NCI-H524 treated with DMSO at 0.1 percent for 48 hours (cell line): Measurements from ENCODE around the gene PCDHGA7.
"Not testable (repeated sequence)": the region's sequence is repeated elsewhere in the genome, so short reads cannot be mapped to it uniquely, and the experiment has no call there.

ENCODE experiments used
- DNase-seq: peaks from one replicate; lab custom pipeline; 2025; lab: John Stamatoyannopoulos, UW

PCDHGA7 gene

GRCh38 chr5:141430332-141431113, 48.0 kb downstream of the PCDHGA7 start, which contains the start of gene PCDHGA12:
Gene PCDHGA12 (plus strand): TSS chr5:141430507. CDS start chr5:141430760, 253 bp downstream.
- no peak for DNase-seq

- DNase-seq, result no peak
Observed at GRCh38 chr5:141431286-141431685, 48.7 kb downstream of the PCDHGA7 start.

GRCh38 chr5:141432308-141432707, 49.8 kb downstream of the PCDHGA7 start:
- DNase-seq, result not testable (repeated sequence)

- DNase-seq, result not testable (repeated sequence)
Observed at GRCh38 chr5:141432726-141433125, 50.2 kb downstream of the PCDHGA7 start.

GRCh38 chr5:141434006-141434405, 51.5 kb downstream of the PCDHGA7 start:
- DNase-seq, result no peak
